Gastroesophageal sphincter (tissue), 4 donors: ENCODE data around the gene SECISBP2. TPM values are rescaled to one million over a fixed set of nuclear protein-coding genes. Genes with fewer than 3 reads are reported as not detected.

ENCODE experiments used
- ATAC-seq: fragments of 150-250 bp; one replicate; pipeline ENCODE4 v1.9.1; 2016; ENCODE audit warnings: mild to moderate bottlenecking, moderate library complexity
- H3K27ac ChIP-seq, 4 donors: fragments of 200-600 bp; sonication (generic) in 3 of 4; 1 replicate in 3 of 4; 2 replicates in 1 of 4; pipeline ENCODE4 v1.5.1; 2016 to 2019
- H3K27me3 ChIP-seq: fragments of 200-600 bp; sonication (generic); one replicate; pipeline ENCODE4 v1.5.1; 2019
- H3K36me3 ChIP-seq, 2 donors: fragments of 200-600 bp; sonication (generic); one replicate each; pipeline ENCODE4 v1.5.1; 2019; ENCODE audit warnings: control low read depth in 1 of 2
- H3K4me1 ChIP-seq, 3 donors: fragments of 200-600 bp; sonication (generic); 1 replicate in 2 of 3; 2 replicates in 1 of 3; pipeline ENCODE4 v1.5.1; 2016 to 2019; ENCODE audit warnings: control low read depth in 2 of 3
- H3K4me3 ChIP-seq, 2 donors: fragments of 200-600 bp; sonication (generic); one replicate each; pipeline ENCODE4 v1.5.1; 2019; ENCODE audit warnings: mild to moderate bottlenecking in 1 of 2, moderate library complexity in 1 of 2
- H3K9me3 ChIP-seq, 3 donors: fragments of 200-600 bp; sonication (generic); one replicate each; pipeline ENCODE4 v1.5.1; 2017 to 2019; ENCODE audit warnings: control low read depth in 2 of 3
- CTCF ChIP-seq, 4 experiments: fragments of 200-600 bp in 2 of 4; fragments of 450-650 bp in 2 of 4; sonication (generic) in 1 of 4; IDR thresholded peaks; one replicate each; pipeline ENCODE4 v1.5.1; 2017 to 2019; ENCODE audit warnings: antibody characterized with exemption in 4 of 4, mild to moderate bottlenecking in 2 of 4, moderate library complexity in 2 of 4
- EP300 ChIP-seq: sonication (generic); formaldehyde crosslinking; IDR thresholded peaks from one replicate; pipeline ENCODE4 v1.6.1; 2017; ENCODE audit warnings: antibody characterized with exemption, mild to moderate bottlenecking
- POLR2A ChIP-seq, 2 donors: fragments of 450-650 bp; IDR thresholded peaks; one replicate each; pipeline ENCODE4 v1.6.1; 2017; ENCODE audit warnings: antibody characterized with exemption in 2 of 2, mild to moderate bottlenecking in 2 of 2, moderate library complexity in 1 of 2
- POLR2AphosphoS5 ChIP-seq: sonication (generic); formaldehyde crosslinking; IDR thresholded peaks from one replicate; pipeline ENCODE4 v1.6.1; 2017; ENCODE audit warnings: antibody characterized with exemption
- WGBS, 2 donors: methylation state at CpG; one replicate each; pipeline ENCODE4 v1.1.5; 2018; ENCODE audit warnings: low coverage in 1 of 2; 5-methylcytosine and 5-hydroxymethylcytosine counted together
- total RNA-seq, 4 donors: library from RNA; depleted of rRNA; stranded (reverse); fragments of >200 nt; gene quantifications; one replicate each; pipeline ENCODE4 v1.1.0, GENCODE V29; 2016

SECISBP2 gene
- total RNA-seq, 4 donors from 2014 or later: 23.3 to 49.5 (median 33.4) TPM

DNA sequence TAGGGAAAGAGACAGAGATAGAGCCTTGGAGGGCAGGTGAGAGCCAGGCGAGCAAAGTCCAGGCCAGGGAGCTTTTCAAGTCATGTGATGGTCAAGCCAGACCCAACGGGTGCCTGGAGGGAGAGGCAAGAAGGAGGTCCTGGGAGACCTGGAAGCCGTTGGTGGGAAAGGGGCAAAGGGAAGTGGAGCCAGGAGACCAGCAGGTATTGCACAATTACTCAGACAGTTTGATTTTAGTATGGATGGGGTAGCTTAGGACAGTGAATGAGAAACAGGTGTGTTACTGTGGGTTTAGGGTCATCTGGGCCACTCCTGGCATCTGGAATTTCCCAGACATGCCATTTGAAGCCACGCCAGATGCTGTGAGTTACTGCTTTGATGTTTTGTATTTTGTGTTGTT is 5.1 kb downstream of the SECISBP2 start:
- no peak for ATAC-seq
- no peak overlapping the region for H3K27ac ChIP-seq
- peaks cover 0 to 69% (median 7%) of the 10 kb centered on the region in 3 donors for H3K4me1 ChIP-seq
- WGBS, 2 donors: 68% methylated on average over 4 of the region's 4 CpGs
- no peak overlapping the region for H3K4me3 ChIP-seq
- H3K9me3 ChIP-seq: no peaks in the 10 kb centered on the region
- no peaks in the 10 kb centered on the region for H3K27me3 ChIP-seq
- no peak for TF ChIP-seq CTCF (IDR thresholded peaks at IDR 0.05)
- peaks cover 0 to 37% of the 10 kb centered on the region in 2 donors for H3K36me3 ChIP-seq

DNA sequence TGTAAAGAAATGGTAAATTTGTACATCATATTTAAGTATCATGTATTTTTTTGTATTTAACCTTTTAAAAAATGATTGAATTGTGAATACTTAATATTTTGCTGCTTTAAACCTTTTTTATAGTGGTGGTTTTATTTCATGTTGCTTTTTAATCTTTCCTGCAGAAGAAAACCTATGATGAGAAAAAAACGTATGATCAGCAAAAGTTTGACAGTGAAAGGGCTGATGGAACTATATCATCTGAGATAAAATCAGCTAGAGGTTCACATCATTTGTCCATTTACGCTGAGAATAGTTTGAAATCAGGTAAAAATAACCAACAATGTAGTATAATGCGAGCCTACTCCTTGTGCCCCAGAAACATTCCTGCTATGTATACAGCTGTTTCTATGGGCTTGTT is 7.4 kb downstream of the SECISBP2 start:
- 87 to 91% methylated on average over 3 of the region's 3 CpGs for WGBS, 2 donors
- H3K27me3 ChIP-seq: no peaks in the 10 kb centered on the region
- no peak for TF ChIP-seq EP300
- H3K9me3 ChIP-seq: no peaks in the 10 kb centered on the region
- no peak for ATAC-seq
- H3K27ac ChIP-seq: no peak overlapping the region
- H3K4me3 ChIP-seq: no peak overlapping the region
- H3K36me3 ChIP-seq: peaks cover 2 to 61% of the 10 kb centered on the region in 2 donors
- H3K4me1 ChIP-seq: peaks cover 0 to 52% (median 0%) of the 10 kb centered on the region in 3 donors

GRCh38 chr9:89328064-89328463 is 9.8 kb downstream of the SECISBP2 start:
- H3K4me3 ChIP-seq: no peak overlapping the region
- peaks cover 0 to 28% (median 0%) of the 10 kb centered on the region in 3 donors for H3K4me1 ChIP-seq
- H3K27ac ChIP-seq: no peak overlapping the region
- no peaks in the 10 kb centered on the region for H3K9me3 ChIP-seq
- TF ChIP-seq POLR2A (IDR thresholded peaks at IDR 0.05) (no peak), CTCF (IDR thresholded peaks at IDR 0.05) (no peak), EP300 (no peak), POLR2AphosphoS5 (no peak)
- H3K27me3 ChIP-seq: no peaks in the 10 kb centered on the region
- peaks cover 2 to 77% of the 10 kb centered on the region in 2 donors for H3K36me3 ChIP-seq
- ATAC-seq: no peak
- WGBS, 2 donors: 88 to 93% methylated on average over 8 of the region's 8 CpGs

- H3K27me3 ChIP-seq: no peaks in the 10 kb centered on the region
- H3K4me1 ChIP-seq: peaks cover 0 to 11% (median 0%) of the 10 kb centered on the region in 3 donors
- H3K36me3 ChIP-seq: peaks cover 11 to 95% of the 10 kb centered on the region in 2 donors
- no peak overlapping the region for H3K27ac ChIP-seq
- no peak for ATAC-seq
- H3K4me3 ChIP-seq: no peak overlapping the region
- no peaks in the 10 kb centered on the region for H3K9me3 ChIP-seq
- TF ChIP-seq CTCF (IDR thresholded peaks at IDR 0.05) (no peak), EP300 (no peak), POLR2A (IDR thresholded peaks at IDR 0.05) (no peak), POLR2AphosphoS5 (no peak)
These were observed 11.6 kb downstream of the SECISBP2 start for GRCh38 chr9:89329917-89330316.

- 83% methylated on average over 2 of the region's 7 CpGs; no CpG with 5 or more reads in 1 of the 2 donors for WGBS, 2 donors
- no peak overlapping the region for H3K4me3 ChIP-seq
- peaks cover 11 to 100% of the 10 kb centered on the region in 2 donors for H3K36me3 ChIP-seq
- H3K27me3 ChIP-seq: no peaks in the 10 kb centered on the region
- H3K27ac ChIP-seq: no peak overlapping the region
- peaks cover 0 to 5% (median 0%) of the 10 kb centered on the region in 3 donors for H3K4me1 ChIP-seq
- no peak for TF ChIP-seq POLR2AphosphoS5
- no peak for TF ChIP-seq CTCF (IDR thresholded peaks at IDR 0.05)
- no peak for TF ChIP-seq POLR2A (IDR thresholded peaks at IDR 0.05)
- TF ChIP-seq EP300: no peak
- no peak for ATAC-seq
- no peaks in the 10 kb centered on the region for H3K9me3 ChIP-seq
These were observed 12.2 kb downstream of the SECISBP2 start for GRCh38 chr9:89330513-89330912.
